Suppressor macrophage (primary cell): ENCODE measurements around the gene ZFHX3.

Source experiments
- DNase-seq, 4 experiments: peaks; one replicate each; pipeline ENCODE4 v3.0.0-alpha.2; 2020 to 2022

Gene ZFHX3

GRCh38 chr16:72972878-72973571 lies 74.9 kb downstream of the ZFHX3 start:
- DNase-seq: no peak

- DNase-seq: no peak
Measured at GRCh38 chr16:72971370-72971769, 76.6 kb downstream of the ZFHX3 start.

DNA sequence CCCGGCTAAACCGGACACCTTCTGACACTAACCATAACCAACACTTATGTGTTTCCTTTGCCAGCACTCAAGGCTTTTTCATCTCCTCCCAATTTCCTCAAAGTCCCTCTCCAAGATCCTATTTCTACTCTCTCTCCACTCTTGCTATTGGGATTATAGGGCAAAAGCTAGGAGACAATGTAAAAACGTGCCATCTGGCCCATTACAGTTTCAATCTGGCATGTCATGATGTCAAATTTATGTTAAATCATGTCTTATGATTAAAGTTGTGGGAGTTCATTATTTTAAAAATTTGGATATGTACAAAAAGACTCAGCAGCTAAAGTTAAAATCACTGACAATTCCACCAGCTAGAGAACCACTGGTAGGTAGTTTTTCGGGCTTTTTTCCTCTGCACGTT lies 77.3 kb downstream of the ZFHX3 start:
- DNase-seq: no peak

DNA sequence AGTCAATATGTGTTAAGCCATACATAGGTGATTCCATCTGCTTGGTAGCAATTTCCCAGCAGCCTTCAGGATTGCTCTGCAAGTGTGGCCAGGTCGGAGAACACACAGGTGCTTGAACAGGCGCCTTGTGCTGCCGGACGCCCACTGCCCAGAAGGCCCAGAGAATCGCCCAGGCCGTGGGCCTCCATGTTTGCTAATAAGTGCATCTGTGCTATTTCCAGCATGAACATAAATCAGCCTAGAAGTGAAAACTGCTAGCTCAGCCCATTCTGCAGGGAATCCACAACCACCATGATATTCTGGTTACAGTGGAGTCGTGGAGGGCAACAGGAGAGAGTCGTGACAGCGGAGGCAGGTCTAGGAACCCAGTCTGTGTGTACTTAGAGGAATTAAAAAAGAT lies 78.1 kb downstream of the ZFHX3 start:
- no peak for DNase-seq

DNA sequence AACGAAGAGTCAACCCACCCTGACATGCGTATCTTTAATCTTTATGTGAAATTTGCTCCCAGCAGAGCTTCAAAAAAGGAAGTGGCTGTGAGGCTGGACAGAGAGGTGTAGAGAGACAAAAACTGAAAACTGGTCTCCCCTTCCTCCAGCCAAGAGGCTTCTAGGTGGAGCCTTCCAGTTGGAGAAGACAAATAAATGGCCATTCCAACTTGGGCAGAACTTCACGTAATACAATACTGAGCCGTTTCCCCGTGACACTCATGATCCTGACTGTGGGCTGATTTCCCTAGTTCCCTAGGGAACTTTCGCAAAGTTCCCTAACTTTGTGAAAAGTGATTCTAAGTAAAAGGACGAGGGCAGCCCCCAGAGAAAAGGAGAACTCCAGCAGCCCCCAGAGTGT lies 78.8 kb downstream of the ZFHX3 start:
- peak in 3 of 4 experiments; percentile 7 to 21 (median 7) for DNase-seq

GRCh38 chr16:72967941-72968340 lies 80.0 kb downstream of the ZFHX3 start:
- DNase-seq: no peak

GRCh38 chr16:72963533-72964315 lies 84.2 kb downstream of the ZFHX3 start:
- DNase-seq: no peak

- no peak for DNase-seq
Measured at GRCh38 chr16:72962347-72962746, 85.6 kb downstream of the ZFHX3 start.

- no peak for DNase-seq
Measured at GRCh38 chr16:72961863-72962262, 86.1 kb downstream of the ZFHX3 start.

DNA sequence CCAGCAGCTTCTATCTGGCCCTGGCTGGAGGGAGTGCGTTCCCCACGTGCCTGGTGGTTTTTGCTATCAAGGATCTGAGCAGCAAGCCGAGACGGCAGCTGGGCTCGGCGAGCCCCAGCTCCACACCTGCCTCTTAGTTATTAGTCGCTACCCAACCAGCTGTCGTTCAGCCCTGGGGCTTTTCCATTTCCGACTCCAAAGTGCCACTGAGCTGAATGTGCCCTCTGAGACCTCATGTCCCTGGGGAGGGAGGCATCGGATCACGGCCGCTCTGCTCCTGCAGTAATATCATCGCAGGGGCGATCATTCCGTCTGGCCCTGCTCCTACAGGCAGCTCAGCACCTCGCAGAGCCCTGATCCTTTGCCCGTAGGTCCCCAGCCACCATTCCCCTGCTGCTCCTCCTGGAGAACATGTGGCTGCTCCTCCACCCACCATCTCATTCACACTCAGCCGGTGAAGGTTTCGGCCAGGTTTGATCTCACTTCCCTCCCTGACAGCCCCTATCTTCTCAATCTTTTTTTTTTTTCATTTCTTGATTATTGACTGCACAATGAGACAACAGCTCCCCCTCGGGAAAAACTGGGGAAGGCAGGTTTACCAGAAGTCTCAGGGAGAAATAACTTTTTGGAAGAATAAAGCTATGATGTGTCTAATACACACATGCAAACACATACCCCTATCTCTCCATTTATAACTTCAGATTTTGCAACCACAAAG lies 86.7 kb downstream of the ZFHX3 start:
- no peak for DNase-seq

GRCh38 chr16:72960101-72960500 lies 87.8 kb downstream of the ZFHX3 start:
- no peak for DNase-seq

DNA sequence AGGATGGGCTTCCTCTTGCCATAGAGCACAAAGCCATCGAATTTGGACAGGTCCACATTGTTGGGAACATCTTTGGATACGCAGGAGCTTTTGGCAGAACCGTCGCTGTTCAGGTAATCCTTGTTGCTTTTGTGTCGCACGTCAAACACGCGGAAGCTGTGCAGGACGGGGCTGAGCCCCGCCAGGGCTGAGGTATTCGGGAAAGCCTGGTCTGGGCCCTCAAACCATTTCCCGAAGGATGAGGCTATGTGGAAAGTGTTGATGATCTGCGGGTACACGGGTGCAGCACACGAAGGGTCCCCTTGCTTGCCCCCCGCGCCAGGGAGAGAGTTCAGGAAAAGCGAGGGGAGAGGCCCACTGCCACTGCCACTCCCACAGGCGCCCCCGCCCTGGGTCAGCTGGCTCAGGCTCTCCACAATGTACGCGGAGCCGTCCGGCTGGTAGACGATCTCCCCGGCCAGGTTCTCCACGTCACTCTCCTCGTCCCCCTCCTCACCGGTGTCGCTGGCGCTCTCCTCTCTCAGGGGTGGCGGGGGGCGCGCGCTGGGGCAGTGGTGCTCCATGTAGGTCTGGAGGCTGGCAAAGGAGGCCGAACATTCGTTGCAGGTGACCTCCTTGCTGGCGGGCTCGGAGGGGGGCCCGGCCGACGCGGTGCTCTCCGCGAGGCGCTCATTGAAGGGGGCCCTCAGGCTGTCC lies 88.5 kb downstream of the ZFHX3 start:
- DNase-seq: no peak

- no peak for DNase-seq
Measured at GRCh38 chr16:72958522-72959076, 89.3 kb downstream of the ZFHX3 start.

- DNase-seq: no peak
Measured at GRCh38 chr16:72957303-72958277, 90.3 kb downstream of the ZFHX3 start.

DNA sequence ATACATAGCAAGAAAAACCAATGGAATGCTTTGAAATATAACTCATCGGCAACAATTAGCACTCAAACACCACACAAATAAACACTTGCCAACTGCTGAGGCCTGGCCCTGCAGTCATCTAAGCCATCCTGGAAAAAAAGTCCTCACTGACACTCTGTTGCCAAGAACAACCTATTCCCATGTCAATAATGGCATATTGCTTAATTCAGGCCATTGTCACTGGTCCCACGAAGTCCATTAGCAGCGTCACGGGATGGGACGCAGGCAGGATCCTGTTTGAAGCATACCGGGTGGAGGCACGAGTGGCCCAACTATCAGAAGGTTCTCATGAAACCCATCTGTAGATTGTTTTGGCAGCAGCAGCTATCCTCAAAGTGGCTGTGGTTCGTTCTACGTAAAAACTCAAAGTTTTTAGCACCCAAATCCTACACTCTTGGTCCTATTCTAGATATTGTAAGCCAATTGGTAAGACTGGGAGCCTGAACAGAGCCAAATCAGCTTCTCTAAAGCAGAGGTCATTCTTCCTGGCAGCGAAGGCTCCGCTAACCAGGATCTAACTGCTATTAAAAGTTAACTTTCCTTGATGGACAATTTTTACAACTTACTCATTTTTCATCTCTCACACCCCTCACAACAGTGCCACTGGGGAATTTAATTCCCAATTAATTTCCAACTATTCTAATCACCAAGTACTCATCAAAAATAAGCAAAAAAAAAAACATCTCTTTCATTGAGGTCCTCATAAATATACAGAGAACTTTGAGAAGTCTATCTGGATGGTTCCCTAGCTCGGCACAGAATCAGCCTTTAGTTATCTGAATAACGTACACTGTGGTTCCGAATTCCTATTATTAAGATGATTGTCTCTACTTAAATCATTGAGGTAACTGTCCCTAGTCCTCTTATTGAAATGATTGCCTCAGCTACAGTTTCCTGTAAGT lies 91.5 kb downstream of the ZFHX3 start:
- no peak for DNase-seq

DNA sequence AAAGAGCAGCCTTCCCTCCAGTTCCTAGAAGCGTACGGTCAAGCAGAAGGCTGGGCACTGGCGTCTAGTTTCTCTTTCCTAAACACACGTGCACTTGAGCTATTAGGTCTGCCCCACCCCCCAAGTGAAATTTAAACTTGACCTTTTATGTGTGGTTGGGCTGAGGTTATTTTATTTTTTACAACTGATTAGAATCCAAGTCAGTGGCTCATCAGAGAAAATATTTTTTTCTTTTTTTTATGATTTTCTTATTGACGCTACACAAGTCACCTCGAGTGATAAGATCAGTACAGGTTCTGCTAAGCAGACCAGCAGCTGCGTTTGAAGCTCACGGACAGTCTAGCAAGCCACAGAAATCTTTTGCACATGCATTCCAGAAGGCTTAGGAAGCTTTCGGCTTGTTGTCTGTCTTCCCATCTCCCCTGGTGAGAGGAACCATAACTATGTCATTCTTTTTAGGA lies 95.1 kb downstream of the ZFHX3 start:
- DNase-seq: no peak

- no peak for DNase-seq
Measured at GRCh38 chr16:72952404-72952803, 95.5 kb downstream of the ZFHX3 start.

GRCh38 chr16:72951916-72952315 lies 96.0 kb downstream of the ZFHX3 start:
- DNase-seq: no peak

- no peak for DNase-seq
Measured at GRCh38 chr16:72950669-72951068, 97.3 kb downstream of the ZFHX3 start.

GRCh38 chr16:72948238-72948829 lies 99.6 kb downstream of the ZFHX3 start:
- no peak for DNase-seq
